ENCODE measurements around the gene C1orf35. TPM values are rescaled to one million over a fixed set of nuclear protein-coding genes. Genes with fewer than 3 reads are reported as not detected.
A peak's percentile ranks its signal among the peaks of the same experiment; 100 is the strongest.

The C1orf35 gene
- total RNA-seq, 1 experiment from 2014 or later: 31.0 TPM

DNA sequence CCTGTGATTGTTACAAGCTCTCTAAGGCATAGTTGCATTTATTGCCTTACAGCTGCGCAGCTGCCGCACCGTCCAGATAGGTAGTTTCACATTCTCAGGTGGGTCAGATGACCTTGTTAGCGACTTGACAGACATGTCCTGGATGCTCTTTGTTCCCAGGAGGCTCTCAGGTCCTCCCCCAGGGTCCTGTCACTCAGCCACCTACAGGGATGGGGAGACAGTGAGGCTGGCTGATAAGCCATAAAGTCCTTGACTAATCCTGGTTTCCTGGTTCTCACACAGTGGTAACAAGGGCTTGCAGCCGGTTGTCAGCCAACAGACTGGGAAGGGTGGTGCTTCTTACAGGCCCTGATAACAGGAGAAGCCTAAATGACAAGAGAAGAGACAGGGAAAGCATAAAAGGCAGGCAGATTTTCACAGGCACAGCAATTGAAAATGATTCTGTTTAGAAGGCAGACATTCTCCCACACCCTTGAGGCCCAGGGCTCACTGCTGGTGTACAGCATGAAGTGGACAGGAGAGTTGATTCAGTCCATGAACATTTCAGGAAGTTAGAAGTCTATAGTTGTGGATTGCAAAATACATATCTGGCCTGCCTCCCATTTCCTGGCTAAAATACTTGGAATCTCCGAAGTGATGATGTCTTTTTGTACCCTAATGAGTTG lies 17.7 kb downstream of the C1orf35 start:
- H3K4ac ChIP-seq (ENCODE audit: low read depth, low read length): no peak overlapping the region
- no peak overlapping the region for H4K8ac ChIP-seq (replicated peaks; ENCODE audit: insufficient read length, low read depth, low read length)
- peaks cover 72% of the 10 kb centered on the region for H3K79me2 ChIP-seq (ENCODE audit: insufficient read depth, low read length)
- Mint-ChIP-seq H3K9me3 (0 out of 5 replicates have a peak, but pooled peaks cover 0 to 3% of the 10 kb centered on the region in 2 experiments), H3K4me1 (peaks cover 44 to 54% of the 10 kb centered on the region in 2 experiments), H3K36me3 (ENCODE audit: insufficient read depth in 1 of 3, low read depth in 3 of 3) (peaks cover 13 to 23% (median 22%) of the 10 kb centered on the region in 3 experiments), H3K27ac (peak overlapping the region; percentile 13 to 70 (median 64); a peak in 4 of 7 replicates), H3K27me3 (ENCODE audit: low read depth) (peaks cover 6% of the 10 kb centered on the region), H3K4me3 (peak overlapping the region; percentile 97 to 99; a peak in 4 of 5 replicates)
- no peak overlapping the region for H3K27ac ChIP-seq (ENCODE audit: insufficient read length, low read depth, low read length)
- H2BK15ac ChIP-seq (ENCODE audit: low read depth, low read length): no peak overlapping the region
- no peak overlapping the region for H2BK20ac ChIP-seq (ENCODE audit: low read depth, low read length, poor library complexity, severe bottlenecking)
- H4K5ac ChIP-seq (ENCODE audit: insufficient read length, low read depth, low read length): no peak overlapping the region
- no peak overlapping the region for H3K56ac ChIP-seq (ENCODE audit: insufficient read length, low read depth, low read length)
- WGBS (ENCODE audit: extremely low coverage, insufficient read length, low lambda C conversion rate): no CpG with 5 or more reads among the region's 6 CpGs
- H3K27me3 ChIP-seq (ENCODE audit: insufficient read depth, low read length): no peaks in the 10 kb centered on the region
- peaks cover 6% of the 10 kb centered on the region for H3K4me1 ChIP-seq (ENCODE audit: insufficient read depth, low read length)
- peaks cover 17% of the 10 kb centered on the region for H3K79me1 ChIP-seq (ENCODE audit: insufficient read depth, low read depth, low read length, poor library complexity, severe bottlenecking)
- no peak overlapping the region for H3K9ac ChIP-seq (ENCODE audit: extremely low read depth, insufficient read length, low read length)
- H3K14ac ChIP-seq (ENCODE audit: insufficient read depth, low read length): no peak overlapping the region
- H2AK5ac ChIP-seq (ENCODE audit: insufficient read length, low read length): no peak overlapping the region
- H4K91ac ChIP-seq (ENCODE audit: insufficient read length, low read depth, low read length): no peak overlapping the region
- no peak for DNase-seq
- H2BK120ac ChIP-seq (ENCODE audit: low read depth, low read length, poor library complexity, severe bottlenecking): no peak overlapping the region
- no peak overlapping the region for H3K18ac ChIP-seq (ENCODE audit: insufficient read length, low read depth, low read length)
- no peaks in the 10 kb centered on the region for H3K9me3 ChIP-seq (ENCODE audit: control insufficient read depth, low read depth, low read length)
- H2BK12ac ChIP-seq (ENCODE audit: insufficient read length, low read depth, low read length): no peak overlapping the region
- no peak overlapping the region for H3K23ac ChIP-seq (ENCODE audit: insufficient read length, low read depth, low read length)
- H2AFZ ChIP-seq (ENCODE audit: low read length): no peak overlapping the region
- peaks cover 3% of the 10 kb centered on the region for H4K20me1 ChIP-seq (ENCODE audit: control insufficient read depth, insufficient read depth, insufficient read length)
- H3K4me2 ChIP-seq (ENCODE audit: insufficient read depth, insufficient read length, low read length): no peak overlapping the region
- TF ChIP-seq, protein P1, sequence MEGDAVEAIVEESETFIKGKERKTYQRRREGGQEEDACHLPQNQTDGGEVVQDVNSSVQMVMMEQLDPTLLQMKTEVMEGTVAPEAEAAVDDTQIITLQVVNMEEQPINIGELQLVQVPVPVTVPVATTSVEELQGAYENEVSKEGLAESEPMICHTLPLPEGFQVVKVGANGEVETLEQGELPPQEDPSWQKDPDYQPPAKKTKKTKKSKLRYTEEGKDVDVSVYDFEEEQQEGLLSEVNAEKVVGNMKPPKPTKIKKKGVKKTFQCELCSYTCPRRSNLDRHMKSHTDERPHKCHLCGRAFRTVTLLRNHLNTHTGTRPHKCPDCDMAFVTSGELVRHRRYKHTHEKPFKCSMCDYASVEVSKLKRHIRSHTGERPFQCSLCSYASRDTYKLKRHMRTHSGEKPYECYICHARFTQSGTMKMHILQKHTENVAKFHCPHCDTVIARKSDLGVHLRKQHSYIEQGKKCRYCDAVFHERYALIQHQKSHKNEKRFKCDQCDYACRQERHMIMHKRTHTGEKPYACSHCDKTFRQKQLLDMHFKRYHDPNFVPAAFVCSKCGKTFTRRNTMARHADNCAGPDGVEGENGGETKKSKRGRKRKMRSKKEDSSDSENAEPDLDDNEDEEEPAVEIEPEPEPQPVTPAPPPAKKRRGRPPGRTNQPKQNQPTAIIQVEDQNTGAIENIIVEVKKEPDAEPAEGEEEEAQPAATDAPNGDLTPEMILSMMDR (conservative IDR thresholded peaks at IDR 0.05): no peak
- H3T11ph ChIP-seq (ENCODE audit: low read length): no peak overlapping the region
- no peak overlapping the region for H2BK5ac ChIP-seq (ENCODE audit: insufficient read length, low read length)
- peaks cover 10% of the 10 kb centered on the region for H3K23me2 ChIP-seq (ENCODE audit: insufficient read length, low read depth, low read length, poor library complexity, severe bottlenecking)
